Neutrophil (primary cell): ENCODE measurements around the gene TRIM38.
"Not testable (repeated sequence)": the region's sequence is repeated elsewhere in the genome, so short reads cannot be mapped to it uniquely, and the experiment has no call there.

Experiments
- H3K27ac ChIP-seq: fragments of 200-600 bp; sonication (generic); 2 replicates; pipeline ENCODE4 v1.5.1; 2016; ENCODE audit warnings: mild to moderate bottlenecking, moderate library complexity
- H3K27me3 ChIP-seq: fragments of 200-600 bp; sonication (generic); 2 replicates; pipeline ENCODE4 v1.6.0; 2016; ENCODE audit warnings: mild to moderate bottlenecking
- H3K36me3 ChIP-seq: fragments of 200-600 bp; sonication (generic); 2 replicates; pipeline ENCODE4 v1.5.1; 2017
- H3K4me1 ChIP-seq, 2 experiments: fragments of 200-600 bp in 1 of 2; sonication (generic) in 1 of 2; 1 replicate in 1 of 2; 2 replicates in 1 of 2; pipeline versions ENCODE4 v1.5.1 to v1.6.1; 2013 to 2016; ENCODE audit warnings: low read depth in 1 of 2, low read length in 1 of 2, mild to moderate bottlenecking in 1 of 2, moderate library complexity in 1 of 2; ENCODE audit not compliant: control insufficient read depth in 1 of 2, insufficient read depth in 1 of 2
- H3K4me3 ChIP-seq, 2 experiments: fragments of 200-600 bp in 1 of 2; sonication (generic) in 1 of 2; 1 replicate in 1 of 2; 2 replicates in 1 of 2; pipeline ENCODE4 v1.5.1; 2013 to 2016; ENCODE audit warnings: low read depth in 1 of 2, low read length in 1 of 2, mild to moderate bottlenecking in 1 of 2, moderate library complexity in 1 of 2
- H3K9me3 ChIP-seq: fragments of 200-600 bp; sonication (generic); 2 replicates; pipeline ENCODE4 v1.5.1; 2016
- TF ChIP-seq, protein P1 (sequence below): fragments of 200-600 bp; sonication (generic); IDR thresholded peaks from 2 replicates; pipeline ENCODE4 v1.5.1; 2016; ENCODE audit warnings: antibody characterized with exemption

Gene TRIM38

GRCh38 chr6:25984265-25984664 lies 21.7 kb downstream of the TRIM38 start:
- H3K27ac ChIP-seq = no peak overlapping the region
- peaks cover 97% of the 10 kb centered on the region for H3K36me3 ChIP-seq
- no peaks in the 10 kb centered on the region for H3K9me3 ChIP-seq
- no peaks in the 10 kb centered on the region for H3K27me3 ChIP-seq
- H3K4me1 ChIP-seq = no peaks in the 10 kb centered on the region
- H3K4me3 ChIP-seq = no peak overlapping the region
- TF ChIP-seq, protein P1, sequence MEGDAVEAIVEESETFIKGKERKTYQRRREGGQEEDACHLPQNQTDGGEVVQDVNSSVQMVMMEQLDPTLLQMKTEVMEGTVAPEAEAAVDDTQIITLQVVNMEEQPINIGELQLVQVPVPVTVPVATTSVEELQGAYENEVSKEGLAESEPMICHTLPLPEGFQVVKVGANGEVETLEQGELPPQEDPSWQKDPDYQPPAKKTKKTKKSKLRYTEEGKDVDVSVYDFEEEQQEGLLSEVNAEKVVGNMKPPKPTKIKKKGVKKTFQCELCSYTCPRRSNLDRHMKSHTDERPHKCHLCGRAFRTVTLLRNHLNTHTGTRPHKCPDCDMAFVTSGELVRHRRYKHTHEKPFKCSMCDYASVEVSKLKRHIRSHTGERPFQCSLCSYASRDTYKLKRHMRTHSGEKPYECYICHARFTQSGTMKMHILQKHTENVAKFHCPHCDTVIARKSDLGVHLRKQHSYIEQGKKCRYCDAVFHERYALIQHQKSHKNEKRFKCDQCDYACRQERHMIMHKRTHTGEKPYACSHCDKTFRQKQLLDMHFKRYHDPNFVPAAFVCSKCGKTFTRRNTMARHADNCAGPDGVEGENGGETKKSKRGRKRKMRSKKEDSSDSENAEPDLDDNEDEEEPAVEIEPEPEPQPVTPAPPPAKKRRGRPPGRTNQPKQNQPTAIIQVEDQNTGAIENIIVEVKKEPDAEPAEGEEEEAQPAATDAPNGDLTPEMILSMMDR = no peak

GRCh38 chr6:25987845-25988244 lies 25.2 kb downstream of the TRIM38 start:
- peaks cover 64% of the 10 kb centered on the region for H3K36me3 ChIP-seq
- H3K27me3 ChIP-seq = no peaks in the 10 kb centered on the region
- H3K9me3 ChIP-seq = no peaks in the 10 kb centered on the region
- peak overlapping the region; percentile 36 for H3K27ac ChIP-seq
- peaks cover 13 to 16% of the 10 kb centered on the region in 2 experiments for H3K4me1 ChIP-seq
- H3K4me3 ChIP-seq = no peak overlapping the region
- TF ChIP-seq, protein P1 = no peak

GRCh38 chr6:25990172-25990873 lies 27.7 kb downstream of the TRIM38 start:
- Histone ChIP-seq H3K4me1 (peaks cover 21 to 22% of the 10 kb centered on the region in 2 experiments), H3K27ac (no peak overlapping the region), H3K27me3 (no peaks in the 10 kb centered on the region), H3K9me3 (no peaks in the 10 kb centered on the region), H3K4me3 (no peak overlapping the region), H3K36me3 (peaks cover 39% of the 10 kb centered on the region)
- TF ChIP-seq, protein P1 = no peak

DNA sequence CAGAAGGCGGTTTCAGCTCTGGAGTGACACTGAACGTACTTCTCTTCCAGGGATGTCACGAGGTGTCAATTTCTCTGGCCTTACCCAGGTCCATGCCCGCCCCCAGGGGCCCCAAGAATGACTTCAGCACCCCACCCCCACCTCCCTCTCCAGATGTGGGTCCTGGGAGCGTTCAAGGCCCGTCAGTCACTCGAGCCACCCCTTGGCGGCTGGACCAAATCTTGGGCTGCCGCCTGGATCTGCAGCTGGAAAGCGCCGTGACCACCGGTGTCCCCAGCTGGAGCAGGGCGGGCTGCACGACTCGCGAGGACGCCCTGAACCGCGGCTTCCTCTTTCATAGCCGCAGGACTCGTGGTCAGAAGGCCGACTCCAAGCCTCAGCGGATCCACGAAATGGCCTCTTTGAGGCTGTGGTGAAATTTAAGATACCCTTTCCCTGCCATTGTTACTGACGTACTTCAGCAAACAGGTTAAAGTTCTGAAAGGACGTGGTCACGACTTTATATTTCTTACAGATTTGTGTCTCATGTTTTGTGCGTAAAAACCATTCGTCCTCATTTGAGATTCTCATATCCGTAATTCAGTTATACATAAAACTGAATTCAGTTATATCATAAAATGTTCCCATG lies 29.3 kb downstream of the TRIM38 start:
- no peaks in the 10 kb centered on the region for H3K9me3 ChIP-seq
- peaks cover 21 to 22% of the 10 kb centered on the region in 2 experiments for H3K4me1 ChIP-seq
- H3K27me3 ChIP-seq = no peaks in the 10 kb centered on the region
- TF ChIP-seq, protein P1 = peak; percentile 21
- H3K4me3 ChIP-seq = peak overlapping the region; percentile 71 to 72
- H3K36me3 ChIP-seq = peaks cover 25% of the 10 kb centered on the region
- peak overlapping the region; percentile 92 for H3K27ac ChIP-seq

DNA sequence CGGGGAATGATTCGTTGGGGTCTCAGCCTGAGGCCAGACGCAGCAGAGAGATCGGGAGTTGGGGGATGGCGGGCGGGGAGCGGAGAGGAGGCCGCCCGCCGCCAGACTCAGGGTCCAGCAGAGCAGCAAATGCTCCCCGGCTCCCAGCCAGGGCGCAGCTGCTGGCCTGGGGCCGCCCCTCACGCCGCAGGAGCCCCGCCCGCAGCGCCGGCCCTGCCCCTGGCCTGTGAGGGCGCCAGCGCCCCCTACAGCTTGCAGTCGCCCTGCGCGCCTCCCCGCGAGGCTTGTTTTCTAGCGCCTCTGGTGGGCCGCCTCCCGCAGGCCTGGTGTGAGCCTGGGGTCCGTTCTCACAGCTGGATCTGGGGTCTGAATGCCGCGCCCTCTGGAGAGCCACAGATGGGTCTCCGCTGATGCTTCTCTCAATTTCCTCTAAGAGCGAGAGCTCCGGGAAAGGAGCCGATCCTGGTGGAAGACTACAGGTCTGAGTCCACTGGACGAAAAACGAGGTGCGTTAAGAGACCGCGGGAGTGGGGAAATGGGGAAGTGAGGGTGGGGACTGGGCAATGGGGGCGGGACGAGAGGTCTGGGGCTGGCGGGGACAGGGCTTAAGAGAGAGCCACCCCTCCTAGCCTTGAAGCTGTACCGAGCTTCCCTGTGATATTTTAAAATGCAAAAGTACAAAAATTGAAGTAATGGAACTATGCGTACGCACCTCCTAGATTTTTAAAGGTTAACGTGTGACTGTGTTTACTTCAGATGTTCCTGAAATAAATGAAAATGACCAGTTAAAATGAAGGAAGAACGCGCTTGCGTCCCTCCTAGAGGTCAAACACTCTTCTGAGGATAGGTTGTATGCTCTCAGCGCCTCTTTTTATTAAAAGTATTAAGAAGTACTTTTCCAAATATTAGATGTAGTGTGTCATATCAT lies 30.1 kb downstream of the TRIM38 start:
- Histone ChIP-seq H3K4me3 (peak overlapping the region; percentile 71 to 72), H3K27me3 (no peaks in the 10 kb centered on the region), H3K36me3 (peaks cover 17% of the 10 kb centered on the region), H3K4me1 (peaks cover 21 to 22% of the 10 kb centered on the region in 2 experiments), H3K9me3 (no peaks in the 10 kb centered on the region), H3K27ac (peak overlapping the region; percentile 92)
- TF ChIP-seq, protein P1 = peak; percentile 95

GRCh38 chr6:25993341-25993684 lies 30.7 kb downstream of the TRIM38 start:
- Histone ChIP-seq H3K4me1 (peaks cover 21 to 22% of the 10 kb centered on the region in 2 experiments), H3K4me3 (peak overlapping the region; percentile 71 to 72), H3K27ac (peak overlapping the region; percentile 92), H3K36me3 (peaks cover 17% of the 10 kb centered on the region)
- H3K9me3 ChIP-seq, H3K27me3 ChIP-seq: not testable (repeated sequence)
